H1 (cell line): ENCODE measurements around the gene CTNNBL1. TPM values are rescaled to one million over a fixed set of nuclear protein-coding genes. Genes with fewer than 3 reads are reported as not detected.

Experiments used
- GABPA ChIP-seq: IDR thresholded peaks from 2 replicates; pipeline ENCODE4 v1.6.1; 2011; ENCODE audit warnings: mild to moderate bottlenecking, low read length, moderate library complexity, borderline replicate concordance; ENCODE audit not compliant: insufficient read depth
- polyA plus RNA-seq, 7 experiments: library from polyadenylated mRNA; depleted of rRNA in 3 of 7; stranded (reverse) in 5 of 7; unstranded in 2 of 7; fragments of >200 nt in 5 of 7; fragments of 200-250 nt in 2 of 7; gene quantifications; 1 replicate in 5 of 7; 2 replicates in 1 of 7; 4 replicates in 1 of 7; pipeline versions ENCODE4 v1.2.1 to v1.2.3, GENCODE V29; 2011 to 2013; ENCODE audit warnings: missing spikeins in 2 of 7, mixed read lengths in 2 of 7
- total RNA-seq: library from RNA; stranded (reverse); fragmentation: NEBNext Ultra II Directional; extraction: Animal tissue kit (Norgen Biotek cat#: 25700); gene quantifications from 2 replicates; pipeline ENCODE4 v1.2.1, GENCODE V29; 2021

The CTNNBL1 gene
- total and polyA plus RNA-seq, 2 of the 8 experiments (the other 6 are each of a cell fraction or from before 2014, with no cell fraction given) = 19.6 to 81.6 TPM

DNA sequence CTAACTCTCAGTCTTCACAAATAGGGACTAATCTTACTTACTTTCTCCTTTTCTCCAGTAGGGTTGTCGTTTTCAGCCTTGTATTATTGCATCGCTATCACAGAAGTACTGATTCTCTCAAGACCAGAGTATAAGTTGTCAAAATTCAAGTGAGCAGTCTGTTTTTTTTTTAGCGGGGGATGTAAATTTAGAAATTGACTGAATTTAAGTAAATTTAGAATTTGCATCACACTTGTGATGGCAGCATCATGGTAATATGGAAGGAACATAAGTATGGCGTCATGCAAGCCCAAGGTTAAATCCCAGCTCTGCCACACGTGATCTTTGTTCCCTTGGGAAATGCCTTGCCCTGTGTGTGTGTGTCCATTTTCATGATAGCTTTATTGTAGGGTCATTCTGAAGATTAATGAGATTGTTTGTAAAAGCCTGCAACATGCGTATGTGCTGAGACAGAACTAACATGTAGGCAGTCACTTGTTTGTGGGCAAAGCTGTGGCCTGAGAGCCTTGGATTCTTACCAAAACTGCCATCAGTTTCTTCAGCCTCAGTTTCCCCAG, 156.3 kb downstream of the CTNNBL1 start (continued):
- TF ChIP-seq GABPA = no peak
